ENCODE data around the gene LAMC1.

The LAMC1 gene

DNA sequence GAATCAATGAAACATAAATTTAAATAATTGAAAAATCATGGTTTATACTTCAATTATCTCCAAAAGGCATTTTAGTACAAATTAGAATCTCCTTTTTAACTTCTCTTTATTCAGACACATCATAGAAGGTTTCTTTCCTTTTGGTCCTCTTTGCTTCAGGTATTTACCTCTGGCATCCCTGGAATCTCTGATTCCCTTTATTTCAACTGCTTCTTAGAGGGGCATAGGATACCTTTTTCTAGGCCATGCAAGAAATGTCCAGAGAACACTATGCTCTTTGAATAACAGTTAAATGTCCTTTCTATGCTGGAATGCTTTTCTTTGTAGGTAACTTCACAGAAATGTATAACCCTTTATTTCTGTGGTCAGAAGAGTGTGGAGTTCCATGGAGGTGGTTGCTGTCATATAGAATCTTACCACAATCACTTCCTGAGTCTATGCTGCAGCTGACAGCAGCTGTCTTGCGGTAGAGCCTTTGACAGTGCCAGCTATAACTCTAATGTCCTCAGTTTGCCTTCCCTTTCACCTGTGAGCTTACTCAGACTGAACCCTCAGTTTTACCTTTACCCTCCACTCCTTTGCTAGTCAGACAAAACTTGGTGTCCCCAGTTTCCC is 171.4 kb downstream of the LAMC1 start:
- no peak for DNase-seq (ENCODE audit: low read depth)
- H3K4me3 ChIP-seq (ENCODE audit: low read length): no peak overlapping the region
- TF ChIP-seq CTCF (IDR thresholded peaks at IDR 0.05; ENCODE audit: insufficient read depth, low read depth, low read length, missing control alignments): no peak

- DNase-seq (ENCODE audit: low read depth): peak; percentile 82
- H3K4me3 ChIP-seq (ENCODE audit: low read length): no peak overlapping the region
- TF ChIP-seq CTCF (IDR thresholded peaks at IDR 0.05; ENCODE audit: insufficient read depth, low read depth, low read length, missing control alignments): no peak
These were observed 171.9 kb downstream of the LAMC1 start for GRCh38 chr1:183195142-183195574.
